Measurements from ENCODE around the gene GALNT9. TPM values are rescaled to one million over a fixed set of nuclear protein-coding genes. Genes with fewer than 3 reads are reported as not detected.
A peak's percentile ranks its signal among the peaks of the same experiment; 100 is the strongest.

The GALNT9 gene
- total and polyA plus RNA-seq, 2 donors (not counting 1 experiment from before 2014, with no cell fraction given) = 0.71 to 2.4 TPM

DNA sequence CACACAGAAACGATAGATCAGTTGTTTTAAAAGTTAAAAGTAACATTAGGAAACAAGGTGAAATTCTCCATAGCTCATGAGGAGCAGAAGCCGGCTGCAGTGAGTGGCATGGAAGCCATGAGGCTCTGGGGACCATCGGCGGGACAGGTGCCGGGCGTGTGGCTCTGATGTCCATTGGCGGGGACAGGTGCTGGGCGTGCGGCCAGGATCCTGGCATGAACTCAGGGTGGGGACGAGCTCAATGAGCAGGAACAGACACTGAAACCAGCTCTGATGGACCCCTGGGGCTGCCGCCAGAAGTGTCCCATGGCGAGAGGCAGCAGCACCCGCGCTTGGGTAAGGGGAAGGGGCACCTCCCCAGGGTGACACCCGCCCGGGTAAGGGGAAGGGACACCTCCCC lies 110.1 kb downstream of the GALNT9 start:
- Histone ChIP-seq H3K9ac (ENCODE audit: low read length) (no peak overlapping the region), H3K36me3 (replicated peaks in 1 of 2; ENCODE audit: control extremely low read depth in 1 of 2, control insufficient read depth in 1 of 2, extremely low read depth in 1 of 2, insufficient read depth in 2 of 2, low read length in 1 of 2) (no peaks in the 10 kb centered on the region), H3K27ac (ENCODE audit: low read length in 2 of 2) (no peak overlapping the region), H3K79me2 (ENCODE audit: control insufficient read depth, insufficient read depth, low read length) (no peaks in the 10 kb centered on the region), H4K20me1 (ENCODE audit: control insufficient read depth, insufficient read depth, low read length, poor library complexity, severe bottlenecking) (no peaks in the 10 kb centered on the region), H3K4me3 (ENCODE audit: control extremely low read depth in 1 of 5, extremely low read depth in 1 of 5, insufficient read depth in 1 of 5, low read depth in 2 of 5, low read length in 4 of 5) (no peak overlapping the region), H3K4me1 (ENCODE audit: control insufficient read depth in 2 of 2, insufficient read depth in 2 of 2, low read length in 2 of 2) (peaks cover 13 to 29% of the 10 kb centered on the region in 2 donors), H3K4me2 (replicated peaks; ENCODE audit: low read depth, low read length, poor library complexity, severe bottlenecking) (no peak overlapping the region), H3K9me3 (ENCODE audit: control extremely low read depth in 1 of 3, control insufficient read depth in 2 of 3, insufficient read depth in 1 of 3, low read length in 2 of 3) (peaks cover 0 to 27% (median 1%) of the 10 kb centered on the region in 3 donors), H3K27me3 (replicated peaks in 1 of 4; ENCODE audit: control extremely low read depth in 1 of 4, control insufficient read depth in 3 of 4, insufficient read depth in 4 of 4, low read length in 3 of 4) (peaks cover 0 to 23% (median 2%) of the 10 kb centered on the region in 4 experiments), H2AFZ (ENCODE audit: insufficient read depth, low read depth, low read length, poor library complexity, severe bottlenecking) (no peak overlapping the region)
- TF ChIP-seq, protein P1, sequence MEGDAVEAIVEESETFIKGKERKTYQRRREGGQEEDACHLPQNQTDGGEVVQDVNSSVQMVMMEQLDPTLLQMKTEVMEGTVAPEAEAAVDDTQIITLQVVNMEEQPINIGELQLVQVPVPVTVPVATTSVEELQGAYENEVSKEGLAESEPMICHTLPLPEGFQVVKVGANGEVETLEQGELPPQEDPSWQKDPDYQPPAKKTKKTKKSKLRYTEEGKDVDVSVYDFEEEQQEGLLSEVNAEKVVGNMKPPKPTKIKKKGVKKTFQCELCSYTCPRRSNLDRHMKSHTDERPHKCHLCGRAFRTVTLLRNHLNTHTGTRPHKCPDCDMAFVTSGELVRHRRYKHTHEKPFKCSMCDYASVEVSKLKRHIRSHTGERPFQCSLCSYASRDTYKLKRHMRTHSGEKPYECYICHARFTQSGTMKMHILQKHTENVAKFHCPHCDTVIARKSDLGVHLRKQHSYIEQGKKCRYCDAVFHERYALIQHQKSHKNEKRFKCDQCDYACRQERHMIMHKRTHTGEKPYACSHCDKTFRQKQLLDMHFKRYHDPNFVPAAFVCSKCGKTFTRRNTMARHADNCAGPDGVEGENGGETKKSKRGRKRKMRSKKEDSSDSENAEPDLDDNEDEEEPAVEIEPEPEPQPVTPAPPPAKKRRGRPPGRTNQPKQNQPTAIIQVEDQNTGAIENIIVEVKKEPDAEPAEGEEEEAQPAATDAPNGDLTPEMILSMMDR (IDR thresholded peaks at IDR 0.05) = no peak
- Mint-ChIP-seq H3K4me3 (no peak overlapping the region), H3K9me3 (ENCODE audit: insufficient read depth) (no peaks in the 10 kb centered on the region), H3K4me1 (peaks cover 15% of the 10 kb centered on the region), H3K27me3 (peaks cover 12% of the 10 kb centered on the region), H3K27ac (no peak overlapping the region)
- 62% methylated on average over 10 of the region's 16 CpGs for WGBS (ENCODE audit: insufficient coverage)
- CTCF ChIA-PET = interaction anchor here (0.6 to 1.1 kb wide), 3 partner anchors 58 to 253 kb away, joined by 3 to 19 read pairs (median 4); no protein-coding TSS in a partner anchor
- ATAC-seq (ENCODE audit: low read depth) (no peak), DNase-seq (no peak)
- POLR2A ChIA-PET = interaction anchor here (0.6 kb wide), 1 partner anchor 250 kb away, joined by 3 read pairs; no protein-coding TSS in a partner anchor
- intact Hi-C loops (cut with micrococcal nuclease) = no loop called here

DNA sequence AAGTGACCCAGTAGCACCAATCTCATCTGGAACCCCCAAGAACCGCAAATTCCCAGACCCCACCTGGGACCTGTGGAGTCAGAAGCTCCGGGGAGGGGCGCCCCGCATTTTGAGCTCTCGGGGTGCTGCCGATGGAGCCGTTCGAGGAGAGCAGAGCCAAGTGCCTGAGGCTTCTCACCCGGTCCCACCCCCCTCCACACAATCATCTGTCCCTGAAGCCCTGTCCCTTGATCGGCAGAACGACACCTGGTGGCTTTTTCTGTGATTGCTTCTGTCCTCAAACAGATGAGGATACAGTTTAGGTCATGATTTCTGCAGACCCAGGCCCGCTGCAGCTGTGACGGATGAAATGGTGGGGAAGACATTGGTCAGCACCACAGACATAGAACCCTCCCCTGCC lies 110.5 kb downstream of the GALNT9 start:
- peaks cover 15% of the 10 kb centered on the region for H3K4me1 Mint-ChIP-seq
- peaks cover 0 to 23% (median 2%) of the 10 kb centered on the region in 4 experiments for H3K27me3 ChIP-seq (replicated peaks in 1 of 4; ENCODE audit: control extremely low read depth in 1 of 4, control insufficient read depth in 3 of 4, insufficient read depth in 4 of 4, low read length in 3 of 4)
- no peak overlapping the region for H3K27ac Mint-ChIP-seq
- ATAC-seq (ENCODE audit: low read depth) = no peak
- no peak overlapping the region for H2AFZ ChIP-seq (ENCODE audit: insufficient read depth, low read depth, low read length, poor library complexity, severe bottlenecking)
- no peaks in the 10 kb centered on the region for H4K20me1 ChIP-seq (ENCODE audit: control insufficient read depth, insufficient read depth, low read length, poor library complexity, severe bottlenecking)
- H3K9me3 Mint-ChIP-seq (ENCODE audit: insufficient read depth) = no peaks in the 10 kb centered on the region
- no peak for TF ChIP-seq EZH2 (IDR thresholded peaks at IDR 0.05; ENCODE audit: borderline replicate concordance, insufficient read depth, low read depth, low read length, poor library complexity, severe bottlenecking)
- TF ChIP-seq, protein P1 (IDR thresholded peaks at IDR 0.05) = peak; percentile 34
- H3K9me3 ChIP-seq (ENCODE audit: control extremely low read depth in 1 of 3, control insufficient read depth in 2 of 3, insufficient read depth in 1 of 3, low read length in 2 of 3) = peaks cover 0 to 32% (median 1%) of the 10 kb centered on the region in 3 donors
- H3K27ac ChIP-seq (ENCODE audit: low read length in 2 of 2) = no peak overlapping the region
- no peak overlapping the region for H3K4me3 ChIP-seq (ENCODE audit: control extremely low read depth in 1 of 5, extremely low read depth in 1 of 5, insufficient read depth in 1 of 5, low read depth in 2 of 5, low read length in 4 of 5)
- no peak overlapping the region for H3K4me3 Mint-ChIP-seq
- H3K9ac ChIP-seq (ENCODE audit: low read length) = no peak overlapping the region
- no peak overlapping the region for H3K4me2 ChIP-seq (replicated peaks; ENCODE audit: low read depth, low read length, poor library complexity, severe bottlenecking)
- peaks cover 12% of the 10 kb centered on the region for H3K27me3 Mint-ChIP-seq
- H3K36me3 ChIP-seq (replicated peaks in 1 of 2; ENCODE audit: control extremely low read depth in 1 of 2, control insufficient read depth in 1 of 2, extremely low read depth in 1 of 2, insufficient read depth in 2 of 2, low read length in 1 of 2) = no peaks in the 10 kb centered on the region
- H3K79me2 ChIP-seq (ENCODE audit: control insufficient read depth, insufficient read depth, low read length) = no peaks in the 10 kb centered on the region
- H3K4me1 ChIP-seq (ENCODE audit: control insufficient read depth in 2 of 2, insufficient read depth in 2 of 2, low read length in 2 of 2) = peaks cover 13 to 29% of the 10 kb centered on the region in 2 donors
- CTCF ChIA-PET = interaction anchor here (0.6 to 1.1 kb wide), 3 partner anchors 58 to 252 kb away, joined by 3 to 19 read pairs (median 4); no protein-coding TSS in a partner anchor
- peak; percentile 47 for DNase-seq
- 47% methylated on average over 7 of the region's 13 CpGs for WGBS (ENCODE audit: insufficient coverage)
- POLR2A ChIA-PET = interaction anchor here (0.6 kb wide), 1 partner anchor 250 kb away, joined by 3 read pairs; no protein-coding TSS in a partner anchor
- intact Hi-C loops (cut with micrococcal nuclease) = no loop called here

All from B cell (primary cell).